Right lobe of liver (tissue), 4 donors: Measurements from ENCODE around the gene IGFBP5.

ENCODE experiments used
- POLR2A ChIP-seq: fragments of 450-650 bp; IDR thresholded peaks from one replicate; pipeline ENCODE4 v1.6.1; 2017; ENCODE audit warnings: antibody characterized with exemption, mild to moderate bottlenecking
- TF ChIP-seq, protein P1 (sequence below), 4 donors: fragments of 200-600 bp in 3 of 4; fragments of 450-650 bp in 1 of 4; IDR thresholded peaks; one replicate each; pipeline versions ENCODE4 v1.5.1 to v1.8.0; 2016 to 2022; ENCODE audit warnings: antibody characterized with exemption in 4 of 4, mild to moderate bottlenecking in 2 of 4
- donor health status: DM: no; HTN: no; CAD: no.
- donor health status: DM: no; HTN: no; CAD: no.
- donor health status: DM: no; HTN: yes; CAD: no.

- no peak for TF ChIP-seq POLR2A
- TF ChIP-seq, protein P1, sequence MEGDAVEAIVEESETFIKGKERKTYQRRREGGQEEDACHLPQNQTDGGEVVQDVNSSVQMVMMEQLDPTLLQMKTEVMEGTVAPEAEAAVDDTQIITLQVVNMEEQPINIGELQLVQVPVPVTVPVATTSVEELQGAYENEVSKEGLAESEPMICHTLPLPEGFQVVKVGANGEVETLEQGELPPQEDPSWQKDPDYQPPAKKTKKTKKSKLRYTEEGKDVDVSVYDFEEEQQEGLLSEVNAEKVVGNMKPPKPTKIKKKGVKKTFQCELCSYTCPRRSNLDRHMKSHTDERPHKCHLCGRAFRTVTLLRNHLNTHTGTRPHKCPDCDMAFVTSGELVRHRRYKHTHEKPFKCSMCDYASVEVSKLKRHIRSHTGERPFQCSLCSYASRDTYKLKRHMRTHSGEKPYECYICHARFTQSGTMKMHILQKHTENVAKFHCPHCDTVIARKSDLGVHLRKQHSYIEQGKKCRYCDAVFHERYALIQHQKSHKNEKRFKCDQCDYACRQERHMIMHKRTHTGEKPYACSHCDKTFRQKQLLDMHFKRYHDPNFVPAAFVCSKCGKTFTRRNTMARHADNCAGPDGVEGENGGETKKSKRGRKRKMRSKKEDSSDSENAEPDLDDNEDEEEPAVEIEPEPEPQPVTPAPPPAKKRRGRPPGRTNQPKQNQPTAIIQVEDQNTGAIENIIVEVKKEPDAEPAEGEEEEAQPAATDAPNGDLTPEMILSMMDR (IDR thresholded peaks at IDR 0.05): no peak
These were observed 11.5 kb downstream of the IGFBP5 start for GRCh38 chr2:216683846-216684245.
